ENCODE data around the gene NUTF2.

DNA sequence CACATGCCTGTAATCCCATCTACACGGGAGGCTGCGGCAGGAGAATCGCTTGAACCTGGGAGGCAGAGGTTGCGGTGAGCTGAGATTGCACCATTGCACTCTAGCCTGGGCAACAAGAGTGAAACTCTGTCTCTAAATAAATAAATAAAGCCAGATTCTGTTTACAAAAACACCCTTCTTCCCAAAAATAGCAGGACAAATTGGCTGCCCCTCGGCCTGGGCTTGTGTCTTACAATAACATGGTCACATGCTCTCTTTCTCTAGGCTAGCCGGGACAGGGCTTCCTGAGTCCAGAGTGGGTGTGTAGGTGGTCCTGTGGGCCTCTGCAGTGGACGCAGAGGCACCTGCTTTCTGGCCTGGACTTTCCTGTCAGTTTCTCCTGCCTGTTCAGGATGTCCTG lies 22.9 kb downstream of the NUTF2 start:
- TF ChIP-seq, protein P1, sequence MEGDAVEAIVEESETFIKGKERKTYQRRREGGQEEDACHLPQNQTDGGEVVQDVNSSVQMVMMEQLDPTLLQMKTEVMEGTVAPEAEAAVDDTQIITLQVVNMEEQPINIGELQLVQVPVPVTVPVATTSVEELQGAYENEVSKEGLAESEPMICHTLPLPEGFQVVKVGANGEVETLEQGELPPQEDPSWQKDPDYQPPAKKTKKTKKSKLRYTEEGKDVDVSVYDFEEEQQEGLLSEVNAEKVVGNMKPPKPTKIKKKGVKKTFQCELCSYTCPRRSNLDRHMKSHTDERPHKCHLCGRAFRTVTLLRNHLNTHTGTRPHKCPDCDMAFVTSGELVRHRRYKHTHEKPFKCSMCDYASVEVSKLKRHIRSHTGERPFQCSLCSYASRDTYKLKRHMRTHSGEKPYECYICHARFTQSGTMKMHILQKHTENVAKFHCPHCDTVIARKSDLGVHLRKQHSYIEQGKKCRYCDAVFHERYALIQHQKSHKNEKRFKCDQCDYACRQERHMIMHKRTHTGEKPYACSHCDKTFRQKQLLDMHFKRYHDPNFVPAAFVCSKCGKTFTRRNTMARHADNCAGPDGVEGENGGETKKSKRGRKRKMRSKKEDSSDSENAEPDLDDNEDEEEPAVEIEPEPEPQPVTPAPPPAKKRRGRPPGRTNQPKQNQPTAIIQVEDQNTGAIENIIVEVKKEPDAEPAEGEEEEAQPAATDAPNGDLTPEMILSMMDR (IDR thresholded peaks at IDR 0.05; ENCODE audit: low read length) = no peak
- TF ChIP-seq EZH2 (IDR thresholded peaks at IDR 0.05; ENCODE audit: borderline replicate concordance, low read length) = no peak

Measured in OCI-LY1 (cell line).